Measurements from ENCODE around the gene SLC22A16. TPM values are rescaled to one million over a fixed set of nuclear protein-coding genes. Genes with fewer than 3 reads are reported as not detected.

The SLC22A16 gene
- total and polyA plus RNA-seq, 4 experiments from 2014 or later: not detected

- POLR2A ChIA-PET (ENCODE audit: partially characterized antibody): no interaction called here
- DNase-seq: no peak
- no peaks in the 10 kb centered on the region for H3K9me3 Mint-ChIP-seq
- no peak overlapping the region for H3K4me3 ChIP-seq (ENCODE audit: low read length in 2 of 2)
- intact Hi-C loops (cut with micrococcal nuclease): no loop called here
- H3K9me3 ChIP-seq (ENCODE audit: control insufficient read depth in 1 of 2, low read length in 2 of 2): no peaks in the 10 kb centered on the region
- H3K27me3 ChIP-seq (ENCODE audit: insufficient read depth, low read length): no peaks in the 10 kb centered on the region
- CTCF ChIA-PET (ENCODE audit: partially characterized antibody): no interaction called here
- no peak overlapping the region for H3K27ac ChIP-seq (ENCODE audit: low read depth, low read length)
- H3K27ac Mint-ChIP-seq: no peak overlapping the region
- H3K36me3 Mint-ChIP-seq: no peaks in the 10 kb centered on the region
- H3K4me3 Mint-ChIP-seq: no peak overlapping the region
- peaks cover 10 to 11% of the 10 kb centered on the region in 2 donors for H3K27me3 Mint-ChIP-seq
- H3K36me3 ChIP-seq (ENCODE audit: insufficient read depth, low read length): no peaks in the 10 kb centered on the region
- H3K4me1 Mint-ChIP-seq: no peaks in the 10 kb centered on the region
- no peaks in the 10 kb centered on the region for H3K4me1 ChIP-seq (ENCODE audit: insufficient read depth, low read length)
These were observed 28.7 kb downstream of the SLC22A16 start for GRCh38 chr6:110447761-110448160.

DNA sequence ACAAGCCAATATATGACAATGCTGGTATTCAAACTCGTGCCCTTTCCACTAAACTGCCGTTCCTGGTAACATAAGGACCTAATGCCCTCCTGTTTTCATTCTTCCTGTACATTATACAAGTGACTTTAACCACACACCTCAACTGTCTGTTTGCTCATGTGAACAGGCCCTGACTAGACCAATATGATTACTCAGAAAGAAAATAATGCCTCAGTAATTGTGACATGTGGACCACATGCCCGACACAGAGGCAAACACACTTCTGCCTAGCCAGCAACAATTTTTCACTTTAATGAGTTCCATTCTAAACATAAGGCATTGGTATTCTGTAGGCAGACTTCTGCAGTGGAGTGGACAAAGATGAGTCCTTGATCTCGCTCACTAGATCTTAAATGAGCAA lies 30.0 kb downstream of the SLC22A16 start:
- Histone ChIP-seq H3K9me3 (ENCODE audit: control insufficient read depth in 1 of 2, low read length in 2 of 2) (no peaks in the 10 kb centered on the region), H3K4me1 (ENCODE audit: insufficient read depth, low read length) (no peaks in the 10 kb centered on the region), H3K27ac (ENCODE audit: low read depth, low read length) (no peak overlapping the region), H3K27me3 (ENCODE audit: insufficient read depth, low read length) (no peaks in the 10 kb centered on the region), H3K36me3 (ENCODE audit: insufficient read depth, low read length) (no peaks in the 10 kb centered on the region), H3K4me3 (ENCODE audit: low read length in 2 of 2) (no peak overlapping the region)
- DNase-seq: no peak
- Mint-ChIP-seq H3K27ac (no peak overlapping the region), H3K9me3 (no peaks in the 10 kb centered on the region), H3K4me3 (no peak overlapping the region), H3K27me3 (peaks cover 3 to 7% of the 10 kb centered on the region in 2 donors), H3K4me1 (no peaks in the 10 kb centered on the region), H3K36me3 (no peaks in the 10 kb centered on the region)
- ChIA-PET CTCF (ENCODE audit: partially characterized antibody) (no interaction called here), POLR2A (ENCODE audit: partially characterized antibody) (no interaction called here)
- intact Hi-C loops (cut with micrococcal nuclease): no loop called here

DNA sequence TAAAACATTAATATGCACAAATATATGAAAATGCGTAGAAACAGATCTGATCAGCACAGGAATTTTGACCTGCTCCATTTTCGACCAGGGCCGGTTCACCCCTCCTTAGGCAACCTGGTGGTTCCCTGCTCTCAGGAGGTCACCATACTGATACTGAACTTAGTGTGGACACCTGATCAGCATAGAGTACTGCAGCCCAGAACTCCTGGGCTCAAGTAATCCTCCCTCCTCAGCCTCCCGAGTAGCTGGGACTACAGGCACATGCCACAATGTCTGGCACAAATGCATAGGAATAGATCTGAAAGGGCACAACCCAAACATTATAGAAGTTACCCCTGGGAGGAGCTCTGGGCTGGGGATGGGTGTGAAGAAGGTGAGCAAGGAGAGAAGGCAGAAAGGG lies 36.4 kb downstream of the SLC22A16 start:
- Histone ChIP-seq H3K36me3 (ENCODE audit: insufficient read depth, low read length) (no peaks in the 10 kb centered on the region), H3K27ac (ENCODE audit: low read depth, low read length) (no peak overlapping the region), H3K4me3 (ENCODE audit: low read length in 2 of 2) (no peak overlapping the region), H3K9me3 (ENCODE audit: control insufficient read depth in 1 of 2, low read length in 2 of 2) (no peaks in the 10 kb centered on the region), H3K27me3 (ENCODE audit: insufficient read depth, low read length) (no peaks in the 10 kb centered on the region), H3K4me1 (ENCODE audit: insufficient read depth, low read length) (no peaks in the 10 kb centered on the region)
- Mint-ChIP-seq H3K36me3 (peaks cover 0 to 3% of the 10 kb centered on the region in 2 donors), H3K4me1 (no peaks in the 10 kb centered on the region), H3K27ac (no peak overlapping the region), H3K27me3 (peaks cover 10 to 23% of the 10 kb centered on the region in 2 donors), H3K4me3 (no peak overlapping the region), H3K9me3 (peaks cover 0 to 3% (median 0%) of the 10 kb centered on the region in 8 donors)
- POLR2A ChIA-PET (ENCODE audit: partially characterized antibody): no interaction called here
- intact Hi-C loops (cut with micrococcal nuclease): no loop called here
- CTCF ChIA-PET (ENCODE audit: partially characterized antibody): no interaction called here
- no peak for DNase-seq

GRCh38 chr6:110439356-110439755 lies 37.1 kb downstream of the SLC22A16 start:
- Histone ChIP-seq H3K9me3 (ENCODE audit: control insufficient read depth in 1 of 2, low read length in 2 of 2) (no peaks in the 10 kb centered on the region), H3K4me3 (ENCODE audit: low read length in 2 of 2) (no peak overlapping the region), H3K4me1 (ENCODE audit: insufficient read depth, low read length) (no peaks in the 10 kb centered on the region), H3K36me3 (ENCODE audit: insufficient read depth, low read length) (no peaks in the 10 kb centered on the region), H3K27ac (ENCODE audit: low read depth, low read length) (no peak overlapping the region), H3K27me3 (ENCODE audit: insufficient read depth, low read length) (no peaks in the 10 kb centered on the region)
- CTCF ChIA-PET (ENCODE audit: partially characterized antibody): no interaction called here
- H3K4me1 Mint-ChIP-seq: no peaks in the 10 kb centered on the region
- DNase-seq: no peak
- peaks cover 0 to 5% (median 0%) of the 10 kb centered on the region in 8 donors for H3K9me3 Mint-ChIP-seq
- intact Hi-C loops (cut with micrococcal nuclease): no loop called here
- peaks cover 10 to 24% of the 10 kb centered on the region in 2 donors for H3K27me3 Mint-ChIP-seq
- H3K4me3 Mint-ChIP-seq: no peak overlapping the region
- no peak overlapping the region for H3K27ac Mint-ChIP-seq
- POLR2A ChIA-PET (ENCODE audit: partially characterized antibody): no interaction called here
- peaks cover 0 to 3% of the 10 kb centered on the region in 2 donors for H3K36me3 Mint-ChIP-seq

DNA sequence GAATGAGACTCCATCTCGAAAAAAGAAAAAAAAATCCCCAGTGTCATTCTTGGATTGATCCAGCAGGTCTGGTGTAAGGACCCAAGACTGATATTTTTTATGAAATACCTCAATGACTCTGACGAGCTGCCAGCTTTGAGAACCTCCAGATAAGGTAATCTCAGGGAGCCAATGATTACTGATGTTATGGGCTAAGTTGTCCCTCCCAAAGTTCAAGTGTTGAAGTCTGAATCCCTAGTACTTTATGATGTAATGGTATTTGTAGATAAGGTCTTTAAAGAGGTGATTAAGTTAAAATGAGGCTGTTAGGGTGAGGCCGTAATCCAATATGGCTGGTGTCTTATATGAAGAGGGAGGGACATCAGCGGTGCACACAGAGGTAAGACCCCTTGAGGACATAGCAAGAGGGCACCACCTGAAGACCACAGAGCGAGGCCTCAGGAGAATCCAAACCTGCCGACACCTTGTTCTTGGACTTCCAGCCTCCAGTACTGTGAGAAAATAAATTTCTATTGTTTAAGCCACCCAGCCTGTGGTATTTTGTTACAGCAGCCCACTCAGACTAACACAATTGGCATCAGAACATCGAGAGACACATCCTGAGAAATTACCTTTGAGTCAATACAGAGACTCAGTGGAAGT lies 41.3 kb downstream of the SLC22A16 start:
- H3K4me1 Mint-ChIP-seq: no peaks in the 10 kb centered on the region
- Histone ChIP-seq H3K27ac (ENCODE audit: low read depth, low read length) (no peak overlapping the region), H3K4me3 (ENCODE audit: low read length in 2 of 2) (no peak overlapping the region), H3K36me3 (ENCODE audit: insufficient read depth, low read length) (no peaks in the 10 kb centered on the region), H3K27me3 (ENCODE audit: insufficient read depth, low read length) (no peaks in the 10 kb centered on the region), H3K9me3 (ENCODE audit: control insufficient read depth in 1 of 2, low read length in 2 of 2) (no peaks in the 10 kb centered on the region), H3K4me1 (ENCODE audit: insufficient read depth, low read length) (no peaks in the 10 kb centered on the region)
- intact Hi-C loops (cut with micrococcal nuclease): no loop called here
- CTCF ChIA-PET (ENCODE audit: partially characterized antibody): no interaction called here
- DNase-seq: no peak
- H3K4me3 Mint-ChIP-seq: no peak overlapping the region
- H3K36me3 Mint-ChIP-seq: peaks cover 0 to 1% of the 10 kb centered on the region in 2 donors
- H3K27ac Mint-ChIP-seq: no peak overlapping the region
- peaks cover 0 to 5% (median 0%) of the 10 kb centered on the region in 8 donors for H3K9me3 Mint-ChIP-seq
- H3K27me3 Mint-ChIP-seq: peaks cover 8 to 21% of the 10 kb centered on the region in 2 donors
- POLR2A ChIA-PET (ENCODE audit: partially characterized antibody): interaction anchor here (0.5 kb wide), 1 partner anchor 515 kb away, joined by 3 read pairs; no protein-coding TSS in a partner anchor

DNA sequence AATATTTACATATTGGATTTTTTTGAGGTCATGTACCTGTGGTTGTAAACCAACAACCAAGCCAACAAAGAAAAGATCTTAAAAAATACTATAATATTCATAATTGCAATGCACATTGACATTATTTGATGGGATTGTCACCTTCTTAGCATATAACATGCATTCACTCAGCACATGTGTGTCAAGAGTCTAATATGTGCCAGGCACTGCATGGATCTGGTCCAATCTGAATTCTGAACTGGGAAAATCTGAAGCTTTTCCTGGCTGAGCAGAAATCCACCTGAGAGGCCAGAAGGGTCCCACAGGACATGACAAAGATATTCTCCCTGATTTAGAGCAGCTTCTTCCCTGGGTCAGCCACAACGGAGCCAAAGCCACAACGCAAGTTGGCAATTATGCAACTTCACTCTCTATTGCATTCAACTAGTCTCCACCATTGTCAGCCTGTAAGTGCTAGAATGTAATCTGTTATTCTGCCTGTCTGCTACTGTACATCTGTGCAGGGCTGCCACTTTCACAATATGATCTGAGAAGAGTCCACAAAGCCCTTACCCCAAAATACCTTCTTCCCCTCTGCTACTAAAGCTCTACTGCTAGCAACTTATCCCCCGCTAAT lies 44.0 kb downstream of the SLC22A16 start:
- H3K27ac ChIP-seq (ENCODE audit: low read depth, low read length): no peak overlapping the region
- no peaks in the 10 kb centered on the region for H3K4me1 Mint-ChIP-seq
- peaks cover 0 to 5% (median 0%) of the 10 kb centered on the region in 8 donors for H3K9me3 Mint-ChIP-seq
- ChIA-PET CTCF (ENCODE audit: partially characterized antibody) (no interaction called here), POLR2A (ENCODE audit: partially characterized antibody) (no interaction called here)
- no peaks in the 10 kb centered on the region for H3K27me3 ChIP-seq (ENCODE audit: insufficient read depth, low read length)
- no peak overlapping the region for H3K4me3 ChIP-seq (ENCODE audit: low read length in 2 of 2)
- no peak overlapping the region for H3K27ac Mint-ChIP-seq
- intact Hi-C loops (cut with micrococcal nuclease): no loop called here
- H3K36me3 ChIP-seq (ENCODE audit: insufficient read depth, low read length): no peaks in the 10 kb centered on the region
- no peak for DNase-seq
- peaks cover 12 to 24% of the 10 kb centered on the region in 2 donors for H3K27me3 Mint-ChIP-seq
- H3K9me3 ChIP-seq (ENCODE audit: control insufficient read depth in 1 of 2, low read length in 2 of 2): no peaks in the 10 kb centered on the region
- no peak overlapping the region for H3K4me3 Mint-ChIP-seq
- H3K4me1 ChIP-seq (ENCODE audit: insufficient read depth, low read length): no peaks in the 10 kb centered on the region
- no peaks in the 10 kb centered on the region for H3K36me3 Mint-ChIP-seq

GRCh38 chr6:110430741-110431140 lies 45.7 kb downstream of the SLC22A16 start:
- Mint-ChIP-seq H3K4me3 (no peak overlapping the region), H3K9me3 (peaks cover 0 to 5% (median 0%) of the 10 kb centered on the region in 8 donors), H3K27ac (no peak overlapping the region), H3K4me1 (no peaks in the 10 kb centered on the region), H3K27me3 (peaks cover 16 to 31% of the 10 kb centered on the region in 2 donors), H3K36me3 (no peaks in the 10 kb centered on the region)
- Histone ChIP-seq H3K4me1 (ENCODE audit: insufficient read depth, low read length) (no peaks in the 10 kb centered on the region), H3K36me3 (ENCODE audit: insufficient read depth, low read length) (no peaks in the 10 kb centered on the region), H3K27ac (ENCODE audit: low read depth, low read length) (no peak overlapping the region), H3K27me3 (ENCODE audit: insufficient read depth, low read length) (no peaks in the 10 kb centered on the region), H3K4me3 (ENCODE audit: low read length in 2 of 2) (no peak overlapping the region), H3K9me3 (ENCODE audit: control insufficient read depth in 1 of 2, low read length in 2 of 2) (no peaks in the 10 kb centered on the region)
- POLR2A ChIA-PET (ENCODE audit: partially characterized antibody): no interaction called here
- intact Hi-C loops (cut with micrococcal nuclease): no loop called here
- CTCF ChIA-PET (ENCODE audit: partially characterized antibody): no interaction called here
- no peak for DNase-seq
